ENCODE results near the gene TMEM170A. TPM values are rescaled to one million over a fixed set of nuclear protein-coding genes. Genes with fewer than 3 reads are reported as not detected.

The TMEM170A gene
- total RNA-seq, 4 donors from 2014 or later: 14.8 to 20.5 (median 18.0) TPM

DNA sequence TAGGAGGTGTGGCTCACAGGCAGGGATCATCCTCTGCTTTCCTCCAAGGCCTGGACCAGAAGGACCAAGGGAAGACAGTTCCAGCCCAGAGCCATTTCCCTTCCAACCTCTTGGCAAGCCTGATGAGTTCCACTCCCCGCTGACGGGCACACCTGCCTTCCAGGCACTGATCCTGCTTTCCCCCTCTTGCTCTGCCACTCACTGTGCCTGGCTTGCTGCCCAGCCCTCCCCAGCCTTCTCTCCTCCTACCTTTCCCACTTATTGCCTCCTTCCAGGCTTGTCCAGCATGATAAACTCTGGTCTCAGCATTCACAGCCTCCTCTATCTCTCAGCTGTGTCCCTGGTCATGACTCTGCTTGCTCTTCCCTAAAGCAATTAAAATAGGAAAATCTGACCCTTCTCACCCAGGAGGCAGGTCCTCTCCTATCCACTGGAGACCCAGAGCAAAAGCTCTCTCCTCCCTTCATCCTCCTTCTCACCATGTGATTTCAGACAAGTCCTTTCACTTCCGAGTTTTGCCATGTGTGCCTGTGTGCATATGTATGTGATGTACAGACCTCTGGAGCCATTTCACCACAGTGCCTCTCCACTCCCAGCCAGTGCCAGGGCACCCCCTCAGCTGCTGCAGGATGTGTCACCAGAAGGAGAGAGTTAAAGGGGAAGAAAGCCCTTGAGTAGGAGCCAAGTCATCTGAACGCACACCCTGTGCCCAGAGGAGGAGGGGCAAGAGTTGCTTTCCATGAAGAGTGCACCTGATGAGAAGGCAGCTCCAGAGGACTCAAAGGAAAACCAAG lies 13.4 kb upstream of the TMEM170A start:
- TF ChIP-seq, protein P1, sequence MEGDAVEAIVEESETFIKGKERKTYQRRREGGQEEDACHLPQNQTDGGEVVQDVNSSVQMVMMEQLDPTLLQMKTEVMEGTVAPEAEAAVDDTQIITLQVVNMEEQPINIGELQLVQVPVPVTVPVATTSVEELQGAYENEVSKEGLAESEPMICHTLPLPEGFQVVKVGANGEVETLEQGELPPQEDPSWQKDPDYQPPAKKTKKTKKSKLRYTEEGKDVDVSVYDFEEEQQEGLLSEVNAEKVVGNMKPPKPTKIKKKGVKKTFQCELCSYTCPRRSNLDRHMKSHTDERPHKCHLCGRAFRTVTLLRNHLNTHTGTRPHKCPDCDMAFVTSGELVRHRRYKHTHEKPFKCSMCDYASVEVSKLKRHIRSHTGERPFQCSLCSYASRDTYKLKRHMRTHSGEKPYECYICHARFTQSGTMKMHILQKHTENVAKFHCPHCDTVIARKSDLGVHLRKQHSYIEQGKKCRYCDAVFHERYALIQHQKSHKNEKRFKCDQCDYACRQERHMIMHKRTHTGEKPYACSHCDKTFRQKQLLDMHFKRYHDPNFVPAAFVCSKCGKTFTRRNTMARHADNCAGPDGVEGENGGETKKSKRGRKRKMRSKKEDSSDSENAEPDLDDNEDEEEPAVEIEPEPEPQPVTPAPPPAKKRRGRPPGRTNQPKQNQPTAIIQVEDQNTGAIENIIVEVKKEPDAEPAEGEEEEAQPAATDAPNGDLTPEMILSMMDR (IDR thresholded peaks at IDR 0.05; ENCODE audit: low read depth): no peak

DNA sequence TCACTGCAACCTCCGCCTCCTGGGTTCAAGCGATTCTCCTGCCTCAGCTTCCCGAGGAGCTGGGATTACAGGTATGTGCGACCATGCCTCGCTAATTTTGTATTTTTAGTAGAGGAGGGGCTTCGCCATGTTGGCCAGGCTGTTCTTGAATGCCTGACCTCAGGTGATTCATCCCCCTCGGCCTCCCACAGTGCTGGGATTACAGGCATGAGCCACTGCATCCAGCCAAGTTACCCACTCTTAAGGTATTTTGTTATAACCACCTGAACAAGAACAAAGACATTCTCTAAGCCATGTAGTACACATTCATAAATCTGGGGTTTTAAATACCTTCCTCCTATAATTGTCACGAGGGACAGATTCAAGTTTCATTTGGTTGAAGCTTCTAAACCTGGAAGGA lies 12.3 kb upstream of the TMEM170A start:
- TF ChIP-seq, protein P1 (IDR thresholded peaks at IDR 0.05; ENCODE audit: low read depth): no peak

DNA sequence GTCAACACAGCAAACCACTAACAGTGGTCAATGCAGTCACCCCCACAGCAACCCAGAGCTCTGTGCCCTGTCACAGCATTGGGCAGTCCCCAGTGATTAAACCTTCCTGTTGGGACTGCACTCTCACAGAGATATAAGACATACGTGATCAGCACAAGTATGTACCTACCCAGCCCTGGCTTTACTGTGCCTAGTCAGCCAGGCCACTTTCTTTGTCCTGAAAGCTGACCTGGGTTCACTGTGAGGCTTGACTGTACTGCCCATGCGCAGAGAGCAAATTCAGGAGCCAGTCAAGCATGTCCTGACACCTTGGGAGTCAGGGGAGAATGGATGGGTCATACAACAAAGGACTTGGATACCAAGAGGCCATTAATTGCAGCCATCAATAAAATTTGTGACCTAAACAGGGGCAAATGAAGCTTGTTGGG lies 10.9 kb upstream of the TMEM170A start:
- TF ChIP-seq, protein P1 (IDR thresholded peaks at IDR 0.05; ENCODE audit: low read depth): no peak

DNA sequence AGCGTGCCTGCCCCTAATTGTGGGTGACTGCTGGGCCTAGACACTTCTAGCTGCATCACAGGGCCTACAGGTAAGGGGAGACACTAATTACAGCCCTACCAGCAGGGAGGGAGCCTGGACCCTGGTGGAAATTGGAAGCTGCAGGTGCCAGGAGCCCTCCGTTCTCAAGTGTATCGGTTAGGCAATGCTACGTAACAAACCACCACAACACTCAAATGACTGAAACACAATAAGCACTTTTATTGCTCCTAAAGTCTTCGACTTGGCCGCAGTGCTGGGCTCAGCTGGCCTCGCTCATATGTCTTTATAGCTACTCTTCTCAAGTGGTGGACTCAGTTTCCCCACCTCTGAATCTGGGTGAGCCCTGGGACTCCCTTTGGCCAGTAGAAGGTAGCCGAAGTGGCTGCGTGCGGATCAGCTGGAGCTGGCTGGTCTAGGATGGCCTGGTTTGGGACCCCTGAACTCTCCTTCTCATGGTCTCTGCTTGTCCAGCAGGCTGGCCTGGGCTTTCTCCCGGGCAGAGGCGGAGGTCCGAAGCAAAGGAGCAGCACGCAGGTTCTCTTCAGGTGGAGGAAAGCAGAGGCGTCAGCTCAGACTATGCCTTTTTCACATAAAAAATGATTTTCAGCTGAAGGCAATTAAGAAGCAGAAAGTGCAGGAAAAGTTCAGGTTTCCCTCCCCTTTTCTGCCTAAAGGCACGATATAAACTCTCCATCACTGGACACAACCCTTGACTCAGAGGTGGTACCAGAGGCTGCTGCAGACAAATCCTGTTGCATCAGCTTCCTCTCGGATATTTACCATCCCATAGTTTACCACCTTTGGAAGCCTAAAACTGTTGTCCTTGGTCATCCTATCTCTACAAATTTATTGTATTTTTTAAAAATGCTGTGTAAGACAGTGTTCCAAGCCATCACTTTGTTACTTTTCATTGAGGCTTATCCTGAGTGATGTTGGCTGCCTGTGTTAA lies 8.7 kb upstream of the TMEM170A start:
- TF ChIP-seq, protein P1 (IDR thresholded peaks at IDR 0.05; ENCODE audit: low read depth): no peak

DNA sequence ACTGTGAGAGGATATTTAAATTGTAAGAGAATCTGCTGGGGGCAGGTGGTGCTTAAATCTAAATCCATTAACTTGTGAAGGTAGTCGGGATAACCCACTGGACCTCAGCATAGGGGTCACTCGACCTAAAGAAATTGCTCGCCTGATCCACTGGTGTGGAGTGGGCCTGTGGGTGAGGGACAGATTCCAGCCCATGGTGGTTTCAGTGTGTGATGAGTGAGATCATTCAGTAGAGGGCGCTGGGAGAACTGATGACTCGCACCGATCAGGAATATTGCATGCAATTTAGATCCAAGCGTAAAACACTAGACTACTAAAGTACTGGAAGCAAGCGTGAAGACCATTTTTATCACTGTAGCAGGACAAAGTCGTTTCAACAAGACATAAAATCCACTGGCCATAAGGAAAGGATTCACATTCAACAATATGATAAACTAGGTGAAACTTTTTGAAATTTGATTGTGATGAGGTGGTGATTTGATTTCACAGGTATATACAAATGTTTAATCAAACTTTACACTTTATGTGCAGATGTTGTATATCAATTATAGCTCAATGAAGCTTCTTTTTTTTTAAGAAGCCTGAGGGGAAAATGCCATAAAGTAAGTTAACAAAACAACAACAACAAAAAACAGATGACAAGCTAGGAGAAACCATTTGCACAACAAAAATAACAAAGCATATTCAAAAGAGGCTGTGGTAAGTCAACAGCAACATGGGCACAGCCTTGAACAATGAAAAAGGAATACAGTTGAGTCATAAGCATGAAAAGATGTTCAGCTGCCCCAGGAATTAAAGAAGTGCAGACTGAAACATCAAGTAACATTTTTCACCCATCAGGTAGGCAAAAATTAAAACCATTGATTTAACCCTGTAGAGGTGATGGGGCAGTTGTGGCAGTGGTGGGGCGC lies 7.5 kb upstream of the TMEM170A start:
- TF ChIP-seq, protein P1 (IDR thresholded peaks at IDR 0.05; ENCODE audit: low read depth): no peak

DNA sequence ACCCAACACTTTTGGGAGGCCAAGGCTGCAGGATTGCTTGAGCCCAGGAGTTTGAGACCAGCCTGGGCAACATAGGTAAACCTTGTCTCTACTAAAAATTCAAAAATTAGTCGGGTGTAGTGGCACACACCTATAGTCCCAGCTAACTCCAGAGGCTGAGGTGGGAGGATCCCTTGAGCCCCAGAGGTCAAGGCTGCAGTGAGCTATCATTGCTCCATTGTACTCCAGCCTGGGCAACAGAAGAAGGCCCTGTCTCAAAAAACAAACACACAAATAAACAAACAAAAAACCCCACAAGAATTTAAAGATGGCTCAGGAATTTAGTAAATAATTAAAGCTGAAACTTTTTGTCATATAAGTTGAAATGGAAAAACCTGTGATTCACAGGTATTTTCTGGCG lies 2.3 kb upstream of the TMEM170A start:
- TF ChIP-seq, protein P1 (IDR thresholded peaks at IDR 0.05; ENCODE audit: low read depth): no peak
